Thyroid gland (tissue), 4 donors: Measurements from ENCODE around the gene PLXNA4.

Experiments
- POLR2A ChIP-seq, 2 donors: fragments of 450-650 bp; IDR thresholded peaks; one replicate each; pipeline ENCODE4 v1.6.1; 2017; ENCODE audit warnings: antibody characterized with exemption in 2 of 2, mild to moderate bottlenecking in 2 of 2, moderate library complexity in 1 of 2
- TF ChIP-seq, protein P1 (sequence below), 6 experiments: fragments of 200-600 bp in 3 of 6; fragments of 450-650 bp in 3 of 6; sonication (generic) in 3 of 6; IDR thresholded peaks; one replicate each; pipeline ENCODE4 v1.5.1; 2016 to 2019; ENCODE audit warnings: antibody characterized with exemption in 6 of 6, mild to moderate bottlenecking in 2 of 6, inconsistent platforms in 1 of 6, moderate library complexity in 1 of 6

- TF ChIP-seq, protein P1, sequence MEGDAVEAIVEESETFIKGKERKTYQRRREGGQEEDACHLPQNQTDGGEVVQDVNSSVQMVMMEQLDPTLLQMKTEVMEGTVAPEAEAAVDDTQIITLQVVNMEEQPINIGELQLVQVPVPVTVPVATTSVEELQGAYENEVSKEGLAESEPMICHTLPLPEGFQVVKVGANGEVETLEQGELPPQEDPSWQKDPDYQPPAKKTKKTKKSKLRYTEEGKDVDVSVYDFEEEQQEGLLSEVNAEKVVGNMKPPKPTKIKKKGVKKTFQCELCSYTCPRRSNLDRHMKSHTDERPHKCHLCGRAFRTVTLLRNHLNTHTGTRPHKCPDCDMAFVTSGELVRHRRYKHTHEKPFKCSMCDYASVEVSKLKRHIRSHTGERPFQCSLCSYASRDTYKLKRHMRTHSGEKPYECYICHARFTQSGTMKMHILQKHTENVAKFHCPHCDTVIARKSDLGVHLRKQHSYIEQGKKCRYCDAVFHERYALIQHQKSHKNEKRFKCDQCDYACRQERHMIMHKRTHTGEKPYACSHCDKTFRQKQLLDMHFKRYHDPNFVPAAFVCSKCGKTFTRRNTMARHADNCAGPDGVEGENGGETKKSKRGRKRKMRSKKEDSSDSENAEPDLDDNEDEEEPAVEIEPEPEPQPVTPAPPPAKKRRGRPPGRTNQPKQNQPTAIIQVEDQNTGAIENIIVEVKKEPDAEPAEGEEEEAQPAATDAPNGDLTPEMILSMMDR (IDR thresholded peaks at IDR 0.05), result no peak
- TF ChIP-seq POLR2A (IDR thresholded peaks at IDR 0.05), result no peak
Measured at GRCh38 chr7:132190683-132191082, 385.6 kb downstream of the PLXNA4 start.
